ENCODE data around the gene SORCS2. TPM values are rescaled to one million over a fixed set of nuclear protein-coding genes. Genes with fewer than 3 reads are reported as not detected.

SORCS2 gene
- total and polyA plus RNA-seq, 2 of the 8 experiments (the other 6 are each of a cell fraction or from before 2014, with no cell fraction given), result 0.36 to 1.8 TPM

DNA sequence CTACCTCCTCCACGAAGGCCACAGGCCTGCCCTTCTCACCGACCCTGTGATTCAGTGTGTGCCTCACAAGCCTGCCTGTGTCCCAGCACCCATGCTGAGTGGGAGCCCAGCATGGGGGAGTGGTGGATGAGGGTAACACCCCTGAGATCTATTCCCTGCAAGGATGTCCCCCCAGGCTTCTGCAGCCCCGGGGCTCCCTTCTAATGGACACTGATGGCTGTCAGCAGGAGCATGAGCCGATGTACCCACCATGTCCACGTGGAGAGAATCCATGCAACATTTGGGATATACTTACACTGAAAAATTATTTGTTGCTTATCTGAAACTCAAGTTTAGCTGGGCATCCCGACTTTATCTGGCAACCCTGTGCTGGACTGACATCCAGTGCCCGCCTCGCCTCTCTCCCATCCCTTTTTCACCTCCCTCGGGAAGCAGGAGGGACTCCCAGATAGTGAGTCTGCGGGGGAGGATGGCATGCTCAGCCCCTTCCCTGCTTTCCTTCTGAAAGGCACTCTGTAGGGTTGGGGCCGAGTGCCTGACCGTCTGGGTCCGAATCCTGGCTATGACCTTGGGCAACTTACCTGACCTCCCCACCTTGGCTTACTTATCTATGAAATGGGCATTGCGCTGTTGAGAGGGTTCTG is 46.9 kb upstream of the SORCS2 start:
- Histone ChIP-seq H3K4me1 (replicated peaks in 1 of 4; ENCODE audit: control insufficient read depth in 3 of 4, insufficient read depth in 4 of 4, low read length in 3 of 4) (no peaks in the 10 kb centered on the region), H3K9me3 (ENCODE audit: insufficient read depth in 2 of 2, low read depth in 1 of 2, low read length in 1 of 2) (no peaks in the 10 kb centered on the region), H3K4me3 (ENCODE audit: extremely low read depth in 1 of 4, insufficient read depth in 2 of 4, low read depth in 3 of 4, low read length in 4 of 4) (no peak overlapping the region), H3K27me3 (replicated peaks in 1 of 4; ENCODE audit: control insufficient read depth in 3 of 4, extremely low read depth in 1 of 4, insufficient read depth in 3 of 4, low read length in 3 of 4) (no peaks in the 10 kb centered on the region), H2AFZ (ENCODE audit: low read length) (no peak overlapping the region), H4K5ac (ENCODE audit: insufficient read length, low read depth, low read length) (no peak overlapping the region), H4K20me1 (replicated peaks in 1 of 2; ENCODE audit: control insufficient read depth in 1 of 2, insufficient read depth in 2 of 2, low read length in 2 of 2) (no peaks in the 10 kb centered on the region), H3K79me2 (ENCODE audit: control insufficient read depth in 1 of 2, insufficient read depth in 2 of 2, low read length in 2 of 2) (no peaks in the 10 kb centered on the region), H2BK15ac (ENCODE audit: low read length) (no peak overlapping the region), H3K23me2 (ENCODE audit: low read depth, low read length) (no peaks in the 10 kb centered on the region), H3K56ac (replicated peaks; ENCODE audit: insufficient read length, low read depth, low read length) (no peak overlapping the region), H3K18ac (ENCODE audit: extremely low read depth, low read length) (no peak overlapping the region), H3K23ac (ENCODE audit: insufficient read length) (no peak overlapping the region), H2BK120ac (replicated peaks; ENCODE audit: low read depth, low read length) (no peak overlapping the region), H2BK20ac (ENCODE audit: low read length) (no peak overlapping the region), H3K79me1 (ENCODE audit: low read depth, low read length) (no peaks in the 10 kb centered on the region), H3K14ac (ENCODE audit: insufficient read length) (no peak overlapping the region), H3K9ac (replicated peaks in 1 of 4; ENCODE audit: extremely low read depth in 1 of 4, low read depth in 3 of 4, low read length in 3 of 4) (no peak overlapping the region), H4K91ac (replicated peaks; ENCODE audit: insufficient read length, low read length) (no peak overlapping the region), H3K4me2 (ENCODE audit: insufficient read depth in 1 of 2, low read depth in 2 of 2, low read length in 2 of 2) (no peak overlapping the region), H2BK12ac (ENCODE audit: low read depth, low read length) (no peak overlapping the region), H2BK5ac (ENCODE audit: low read depth, low read length) (no peak overlapping the region), H3K4ac (replicated peaks; ENCODE audit: insufficient read length, low read depth, low read length) (no peak overlapping the region), H3K36me3 (ENCODE audit: control insufficient read depth in 2 of 4, insufficient read depth in 4 of 4, low read length in 3 of 4) (no peaks in the 10 kb centered on the region), H2AK5ac (ENCODE audit: low read depth, low read length) (no peak overlapping the region), H4K8ac (ENCODE audit: extremely low read depth, insufficient read depth, low read length) (no peak overlapping the region), H3K27ac (ENCODE audit: low read depth, low read length) (no peak overlapping the region)
- no peak for FAIRE-seq
- DNase-seq (ENCODE audit: low read depth in 1 of 2, low spot score in 2 of 2), result no peak
- ChIA-PET CTCF (ENCODE audit: partially characterized antibody) (interaction anchor here (0.8 to 2.2 kb wide), 4 partner anchors 10 to 191 kb away, joined by 3 to 8 read pairs (median 4); no protein-coding TSS in a partner anchor), POLR2A (ENCODE audit: partially characterized antibody) (no interaction called here)
- 83% methylated on average over 14 of the region's 14 CpGs; no CpG with 5 or more reads in 1 of the 2 experiments for WGBS, 2 experiments (ENCODE audit: extremely low coverage in 1 of 2, insufficient coverage in 1 of 2, insufficient read length in 1 of 2, insufficient replicate concordance in 2 of 2, low coverage in 1 of 2, low lambda C conversion rate in 2 of 2, missing lambda C conversion rate in 1 of 2)
- no peak for TF ChIP-seq CREB1 (IDR thresholded peaks at IDR 0.05)
- TF ChIP-seq USF2 (IDR thresholded peaks at IDR 0.05; ENCODE audit: low read length), result no peak
- no peak for TF ChIP-seq EGR1 (IDR thresholded peaks at IDR 0.05; ENCODE audit: borderline replicate concordance, low read depth, low read length)
- TF ChIP-seq SIX5 (IDR thresholded peaks at IDR 0.05; ENCODE audit: low read depth, low read length), result no peak
- TF ChIP-seq CTBP2 (IDR thresholded peaks at IDR 0.05; ENCODE audit: borderline replicate concordance, insufficient read depth, insufficient read length, low read length), result no peak
- no peak for TF ChIP-seq CBX8 (IDR thresholded peaks at IDR 0.05; ENCODE audit: borderline replicate concordance, low read depth, low read length)
- TF ChIP-seq TCF12 (IDR thresholded peaks at IDR 0.05; ENCODE audit: low read depth, low read length), result no peak
- TF ChIP-seq NRF1 (IDR thresholded peaks at IDR 0.05; ENCODE audit: low read depth, low read length), result no peak
- no peak for TF ChIP-seq SUZ12 (IDR thresholded peaks at IDR 0.05; ENCODE audit: low read length)
- TF ChIP-seq KDM4A (IDR thresholded peaks at IDR 0.05; ENCODE audit: low read depth, low read length, severe bottlenecking), result no peak
- TF ChIP-seq GABPA (IDR thresholded peaks at IDR 0.05; ENCODE audit: borderline replicate concordance, insufficient read depth, low read length), result no peak
